GM12874 (cell line): ENCODE data around the gene TUBD1.

Source experiments
- TF ChIP-seq, protein P1 (sequence below): IDR thresholded peaks from 2 replicates; pipeline ENCODE4 v1.5.1; 2011; ENCODE audit warnings: low read depth, mild to moderate bottlenecking, control low read depth, low read length, moderate library complexity; ENCODE audit not compliant: insufficient read depth

The TUBD1 gene

DNA sequence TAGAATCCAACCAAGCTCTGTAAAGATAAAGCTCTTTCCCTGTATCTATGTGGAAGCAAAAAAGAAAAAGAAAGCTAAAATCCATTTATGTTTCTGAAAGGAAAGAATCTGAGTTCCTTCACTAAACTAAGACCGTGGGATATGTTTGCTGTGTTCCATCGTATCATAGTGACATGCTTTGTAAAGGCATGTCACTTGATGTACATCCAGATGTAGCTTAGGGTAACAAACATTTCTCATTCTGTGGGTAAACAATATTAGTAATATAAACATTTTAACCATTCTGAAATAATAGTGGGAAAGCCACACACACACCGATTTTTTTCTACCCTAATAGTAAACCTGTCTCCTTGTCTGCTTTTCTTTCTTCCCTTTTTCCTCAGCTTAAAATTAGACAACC lies 78.1 kb downstream of the TUBD1 start:
- TF ChIP-seq, protein P1, sequence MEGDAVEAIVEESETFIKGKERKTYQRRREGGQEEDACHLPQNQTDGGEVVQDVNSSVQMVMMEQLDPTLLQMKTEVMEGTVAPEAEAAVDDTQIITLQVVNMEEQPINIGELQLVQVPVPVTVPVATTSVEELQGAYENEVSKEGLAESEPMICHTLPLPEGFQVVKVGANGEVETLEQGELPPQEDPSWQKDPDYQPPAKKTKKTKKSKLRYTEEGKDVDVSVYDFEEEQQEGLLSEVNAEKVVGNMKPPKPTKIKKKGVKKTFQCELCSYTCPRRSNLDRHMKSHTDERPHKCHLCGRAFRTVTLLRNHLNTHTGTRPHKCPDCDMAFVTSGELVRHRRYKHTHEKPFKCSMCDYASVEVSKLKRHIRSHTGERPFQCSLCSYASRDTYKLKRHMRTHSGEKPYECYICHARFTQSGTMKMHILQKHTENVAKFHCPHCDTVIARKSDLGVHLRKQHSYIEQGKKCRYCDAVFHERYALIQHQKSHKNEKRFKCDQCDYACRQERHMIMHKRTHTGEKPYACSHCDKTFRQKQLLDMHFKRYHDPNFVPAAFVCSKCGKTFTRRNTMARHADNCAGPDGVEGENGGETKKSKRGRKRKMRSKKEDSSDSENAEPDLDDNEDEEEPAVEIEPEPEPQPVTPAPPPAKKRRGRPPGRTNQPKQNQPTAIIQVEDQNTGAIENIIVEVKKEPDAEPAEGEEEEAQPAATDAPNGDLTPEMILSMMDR, result no peak

DNA sequence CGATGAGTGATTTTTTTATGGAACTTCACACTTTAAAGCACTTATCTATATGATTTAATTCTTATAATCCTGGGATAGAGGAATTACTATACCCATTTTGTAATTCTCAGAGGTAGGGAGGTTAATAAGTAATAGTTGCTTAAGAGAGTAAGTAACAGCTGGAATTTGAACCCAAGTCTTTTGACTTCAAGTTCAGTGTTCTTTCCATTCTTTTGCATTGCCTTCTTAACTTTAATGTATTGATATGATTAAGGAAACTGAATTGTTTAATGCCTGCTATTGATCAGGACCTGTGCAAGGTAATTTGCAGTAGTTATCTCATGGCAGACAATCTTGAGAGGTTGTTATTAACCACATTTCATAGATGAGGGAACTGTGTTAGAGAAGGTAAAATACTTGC lies 78.5 kb downstream of the TUBD1 start:
- TF ChIP-seq, protein P1, result no peak

DNA sequence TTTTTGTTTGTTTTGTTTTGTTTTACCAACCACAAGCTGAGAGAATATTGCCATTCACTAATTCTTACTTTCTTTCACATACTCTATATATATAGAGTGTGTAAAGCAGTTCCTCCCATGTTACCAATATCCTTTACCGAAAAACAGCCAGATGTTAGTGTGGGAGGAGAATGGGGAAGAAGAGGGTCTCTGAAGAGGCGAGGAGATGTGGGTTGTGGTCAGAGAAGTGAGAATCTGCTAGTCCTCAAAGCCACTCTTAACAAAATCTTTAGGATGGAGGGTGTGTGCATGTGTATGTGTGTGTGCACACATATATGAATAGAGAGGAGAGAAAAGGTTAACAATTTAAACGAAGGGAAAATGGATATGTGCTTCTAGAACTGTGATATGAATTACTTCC lies 80.6 kb downstream of the TUBD1 start:
- TF ChIP-seq, protein P1, result no peak

DNA sequence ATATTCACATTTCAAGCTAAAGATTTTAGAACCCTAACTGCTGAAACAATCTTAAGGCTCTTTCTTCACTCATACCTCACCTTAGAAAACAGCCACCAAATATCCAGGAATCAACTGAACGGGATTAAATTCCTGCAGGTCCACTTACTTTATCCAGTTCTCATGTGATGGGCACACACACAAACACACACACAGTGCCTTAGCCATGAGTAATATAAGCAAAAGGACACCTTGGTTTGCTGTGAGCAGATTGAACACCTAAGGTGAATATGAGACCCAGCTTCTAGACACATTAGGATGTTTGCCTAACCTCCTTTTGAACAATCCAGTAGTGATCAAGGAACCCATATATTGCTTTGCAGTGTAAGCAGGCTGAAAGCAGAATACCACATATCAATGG lies 81.5 kb downstream of the TUBD1 start:
- TF ChIP-seq, protein P1, result no peak

DNA sequence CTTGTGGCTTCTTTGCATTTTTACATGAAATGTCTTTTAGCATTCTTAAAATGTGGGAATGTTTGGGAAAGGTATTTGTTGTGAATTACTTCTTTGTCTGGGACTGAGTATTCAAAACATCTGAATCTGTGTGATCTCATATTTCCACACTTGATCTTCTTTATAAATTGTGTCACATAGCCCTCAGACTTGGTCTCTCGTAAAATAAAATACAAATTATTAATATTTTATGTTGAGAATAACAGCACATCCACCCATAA lies 81.9 kb downstream of the TUBD1 start:
- TF ChIP-seq, protein P1, result no peak
